WERI-Rb-1 (cell line): ENCODE data around the gene POFUT1.
"Not testable (repeated sequence)": the region's sequence is repeated elsewhere in the genome, so short reads cannot be mapped to it uniquely, and the experiment has no call there.

Source experiments
- DNase-seq: peaks from one replicate; pipeline ENCODE4 v3.0.0-alpha.2; 2020
- H3K27ac ChIP-seq: fragments of 250-450 bp; sonication (Bioruptor Pico); 2 replicates; pipeline ENCODE4 v1.5.1; 2020; ENCODE audit warnings: mild to moderate bottlenecking, moderate library complexity
- H3K27me3 ChIP-seq: fragments of 250-450 bp; sonication (Bioruptor Pico); 2 replicates; pipeline ENCODE4 v1.5.1; 2021; ENCODE audit warnings: mild to moderate bottlenecking, low read depth, moderate library complexity; ENCODE audit not compliant: insufficient read depth, severe bottlenecking
- H3K36me3 ChIP-seq: fragments of 250-450 bp; sonication (Bioruptor Pico); 2 replicates; pipeline ENCODE4 v1.5.1; 2020; ENCODE audit warnings: mild to moderate bottlenecking, moderate library complexity
- H3K4me3 ChIP-seq: 2 replicates; pipeline ENCODE4 v1.5.1; 2011; ENCODE audit warnings: low read depth, mild to moderate bottlenecking, control low read depth, low read length
- H3K9me3 ChIP-seq: fragments of 250-450 bp; sonication (Bioruptor Pico); 2 replicates; pipeline ENCODE4 v1.5.1; 2021; ENCODE audit warnings: mild to moderate bottlenecking, moderate library complexity; ENCODE audit not compliant: severe bottlenecking
- CTCF ChIP-seq: IDR thresholded peaks from 2 replicates; pipeline ENCODE4 v1.5.1; 2011; ENCODE audit warnings: low read depth, mild to moderate bottlenecking, control low read depth, inconsistent platforms, low read length

The POFUT1 gene

GRCh38 chr20:32252189-32252588 is 44.5 kb downstream of the POFUT1 start:
- Histone ChIP-seq H3K9me3 (no peaks in the 10 kb centered on the region), H3K4me3 (no peak overlapping the region), H3K27me3 (no peaks in the 10 kb centered on the region), H3K36me3 (no peaks in the 10 kb centered on the region), H3K27ac (no peak overlapping the region)
- TF ChIP-seq CTCF: no peak
- DNase-seq: no peak

- not testable (repeated sequence) for H3K27ac ChIP-seq, DNase-seq, H3K4me3 ChIP-seq, H3K9me3 ChIP-seq, H3K27me3 ChIP-seq, H3K36me3 ChIP-seq
Observed at GRCh38 chr20:32260973-32261372, 53.3 kb downstream of the POFUT1 start.

GRCh38 chr20:32261644-32262043 is 54.0 kb downstream of the POFUT1 start:
- Histone ChIP-seq H3K27ac (no peak overlapping the region), H3K36me3 (no peaks in the 10 kb centered on the region), H3K4me3 (no peak overlapping the region), H3K27me3 (no peaks in the 10 kb centered on the region), H3K9me3 (no peaks in the 10 kb centered on the region)
- no peak for TF ChIP-seq CTCF
- DNase-seq: no peak

GRCh38 chr20:32263398-32263954 is 55.8 kb downstream of the POFUT1 start:
- DNase-seq: no peak
- H3K36me3 ChIP-seq: no peaks in the 10 kb centered on the region
- no peaks in the 10 kb centered on the region for H3K27me3 ChIP-seq
- no peaks in the 10 kb centered on the region for H3K9me3 ChIP-seq
- no peak overlapping the region for H3K27ac ChIP-seq
- no peak overlapping the region for H3K4me3 ChIP-seq
- no peak for TF ChIP-seq CTCF

- Histone ChIP-seq H3K36me3 (no peaks in the 10 kb centered on the region), H3K9me3 (no peaks in the 10 kb centered on the region), H3K4me3 (no peak overlapping the region), H3K27me3 (no peaks in the 10 kb centered on the region), H3K27ac (no peak overlapping the region)
- no peak for DNase-seq
- no peak for TF ChIP-seq CTCF
Observed at GRCh38 chr20:32271620-32272019, 63.9 kb downstream of the POFUT1 start.

- H3K27me3 ChIP-seq: no peaks in the 10 kb centered on the region
- no peak overlapping the region for H3K4me3 ChIP-seq
- H3K36me3 ChIP-seq: no peaks in the 10 kb centered on the region
- no peaks in the 10 kb centered on the region for H3K9me3 ChIP-seq
- no peak for DNase-seq
- H3K27ac ChIP-seq: no peak overlapping the region
- no peak for TF ChIP-seq CTCF
Observed at GRCh38 chr20:32274359-32274758, 66.7 kb downstream of the POFUT1 start.

- not testable (repeated sequence) for DNase-seq, H3K27ac ChIP-seq, H3K4me3 ChIP-seq, H3K9me3 ChIP-seq, H3K36me3 ChIP-seq, H3K27me3 ChIP-seq
Observed at GRCh38 chr20:32275163-32275562, 67.5 kb downstream of the POFUT1 start.
